Bronchial epithelial cell (primary cell): ENCODE measurements around the gene HOXA2. TPM values are rescaled to one million over a fixed set of nuclear protein-coding genes. Genes with fewer than 3 reads are reported as not detected.

Experiments used
- DNase-seq: peaks from one replicate; pipeline ENCODE4 v3.0.0-alpha.2; 2010; ENCODE audit warnings: low read depth
- FAIRE-seq: peaks from 2 replicates; lab custom pipeline; 2011; peaks lifted over from hg19 to GRCh38; lab: Jason Lieb, UNC
- H3K27me3 ChIP-seq: 2 replicates; pipeline ENCODE4 v1.5.1; 2011; ENCODE audit warnings: low read length; ENCODE audit not compliant: control insufficient read depth, insufficient read depth
- H3K36me3 ChIP-seq: 2 replicates; pipeline ENCODE4 v1.5.1; 2011; ENCODE audit warnings: low read length; ENCODE audit not compliant: control insufficient read depth, insufficient read depth
- H3K4me3 ChIP-seq: 2 replicates; pipeline ENCODE4 v1.5.1; 2011; ENCODE audit warnings: mild to moderate bottlenecking, low read depth, low read length, control low read depth
- total RNA-seq: library from RNA; depleted of rRNA; stranded (reverse); fragments of >200 nt; gene quantifications from 2 replicates; pipeline ENCODE4 v1.2.1, GENCODE V29; 2014
- TF ChIP-seq, protein P1 (sequence below): IDR thresholded peaks from 2 replicates; pipeline ENCODE4 v1.5.1; 2011; ENCODE audit warnings: mild to moderate bottlenecking, moderate library complexity, low read length, control low read depth, inconsistent platforms; ENCODE audit not compliant: insufficient read depth, severe bottlenecking

Gene HOXA2
- total RNA-seq, 1 donor from 2014 or later, result not detected

- peaks cover 74% of the 10 kb centered on the region for H3K27me3 ChIP-seq
- no peak overlapping the region for H3K4me3 ChIP-seq
- H3K36me3 ChIP-seq, result no peaks in the 10 kb centered on the region
- TF ChIP-seq, protein P1, sequence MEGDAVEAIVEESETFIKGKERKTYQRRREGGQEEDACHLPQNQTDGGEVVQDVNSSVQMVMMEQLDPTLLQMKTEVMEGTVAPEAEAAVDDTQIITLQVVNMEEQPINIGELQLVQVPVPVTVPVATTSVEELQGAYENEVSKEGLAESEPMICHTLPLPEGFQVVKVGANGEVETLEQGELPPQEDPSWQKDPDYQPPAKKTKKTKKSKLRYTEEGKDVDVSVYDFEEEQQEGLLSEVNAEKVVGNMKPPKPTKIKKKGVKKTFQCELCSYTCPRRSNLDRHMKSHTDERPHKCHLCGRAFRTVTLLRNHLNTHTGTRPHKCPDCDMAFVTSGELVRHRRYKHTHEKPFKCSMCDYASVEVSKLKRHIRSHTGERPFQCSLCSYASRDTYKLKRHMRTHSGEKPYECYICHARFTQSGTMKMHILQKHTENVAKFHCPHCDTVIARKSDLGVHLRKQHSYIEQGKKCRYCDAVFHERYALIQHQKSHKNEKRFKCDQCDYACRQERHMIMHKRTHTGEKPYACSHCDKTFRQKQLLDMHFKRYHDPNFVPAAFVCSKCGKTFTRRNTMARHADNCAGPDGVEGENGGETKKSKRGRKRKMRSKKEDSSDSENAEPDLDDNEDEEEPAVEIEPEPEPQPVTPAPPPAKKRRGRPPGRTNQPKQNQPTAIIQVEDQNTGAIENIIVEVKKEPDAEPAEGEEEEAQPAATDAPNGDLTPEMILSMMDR, result no peak
- DNase-seq (no peak), FAIRE-seq (no peak)
These were observed 5.2 kb upstream of the HOXA2 start for GRCh38 chr7:27107391-27108381.

DNA sequence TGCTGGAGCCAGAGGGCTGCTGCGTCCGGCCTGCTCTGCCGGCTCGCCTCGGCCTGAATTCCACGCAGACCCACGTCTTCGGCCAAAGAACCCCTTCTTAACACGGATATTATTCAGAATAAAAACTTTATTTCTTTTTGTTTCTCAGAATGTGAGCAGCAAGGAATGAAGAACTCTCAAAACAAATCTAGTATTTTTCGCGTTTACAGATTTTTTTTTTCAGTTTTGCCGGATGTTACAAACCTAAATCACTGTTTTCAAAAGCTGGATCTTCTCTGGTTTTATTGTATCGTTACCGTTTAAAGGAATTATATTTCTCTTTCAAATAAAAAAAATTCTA, 4.4 kb upstream of the HOXA2 start:
- peaks cover 76% of the 10 kb centered on the region for H3K27me3 ChIP-seq
- TF ChIP-seq, protein P1, result no peak
- H3K4me3 ChIP-seq, result no peak overlapping the region

DNA sequence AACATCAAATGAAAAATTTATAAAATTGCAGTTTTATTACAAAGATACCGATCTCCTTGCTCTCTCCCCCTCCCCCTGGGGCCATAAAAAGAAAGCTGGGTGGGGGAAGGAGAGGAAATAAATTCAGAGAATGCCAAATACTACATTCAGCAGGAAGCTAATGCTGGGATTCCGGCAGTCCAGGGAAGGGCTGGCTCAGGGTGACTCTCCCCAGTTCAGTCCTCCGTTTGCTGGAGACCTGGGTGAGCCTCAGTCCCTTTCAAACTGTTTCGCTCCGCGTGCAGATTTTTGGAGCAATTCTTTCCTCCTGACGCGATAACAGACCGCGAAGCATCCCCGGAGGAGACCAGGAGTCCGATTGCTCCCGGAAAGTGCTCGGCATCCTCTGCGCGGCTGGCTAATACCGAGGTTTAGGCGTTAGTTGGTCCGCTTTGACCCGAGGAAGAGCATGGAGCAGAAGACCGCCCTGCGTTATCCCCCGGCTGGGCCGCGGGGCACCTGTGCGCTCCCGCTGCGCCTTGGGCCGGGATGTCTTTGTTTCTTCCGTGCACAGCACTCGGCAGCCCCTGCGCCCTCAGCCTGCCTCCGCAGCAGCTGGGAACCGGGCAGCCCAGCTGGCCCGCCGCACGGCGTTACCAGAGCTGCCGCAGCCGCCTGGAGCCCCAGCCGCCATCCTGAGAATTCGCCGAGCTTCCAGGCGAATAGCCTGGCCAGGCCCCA, 3.9 kb upstream of the HOXA2 start:
- DNase-seq (no peak), FAIRE-seq (no peak)
- H3K4me3 ChIP-seq, result no peak overlapping the region
- peaks cover 75% of the 10 kb centered on the region for H3K27me3 ChIP-seq
- no peaks in the 10 kb centered on the region for H3K36me3 ChIP-seq
- TF ChIP-seq, protein P1, result no peak

More for the DNA sequence above, 4.4 kb upstream of the HOXA2 start:
- DNase-seq, result no peak
- FAIRE-seq, result no peak
- H3K36me3 ChIP-seq, result no peaks in the 10 kb centered on the region

GRCh38 chr7:27105301-27106031, 3.0 kb upstream of the HOXA2 start:
- no peak for FAIRE-seq
- H3K27me3 ChIP-seq, result peaks cover 73% of the 10 kb centered on the region
- no peak overlapping the region for H3K4me3 ChIP-seq
- no peak for DNase-seq
- TF ChIP-seq, protein P1, result no peak
- no peaks in the 10 kb centered on the region for H3K36me3 ChIP-seq

- FAIRE-seq (no peak), DNase-seq (no peak)
- H3K36me3 ChIP-seq, result no peaks in the 10 kb centered on the region
- H3K4me3 ChIP-seq, result no peak overlapping the region
- H3K27me3 ChIP-seq, result peaks cover 65% of the 10 kb centered on the region
- TF ChIP-seq, protein P1, result no peak
These were observed 2.0 kb upstream of the HOXA2 start for GRCh38 chr7:27104341-27105058.
